T-helper 2 cell treated with Interferon-gamma antibody and Interleukin-4, amounts not matched to agents 100 ng/mL and 5 ng/mL, for 36 hours (primary cell): ENCODE data around the gene RIPK3. TPM values are rescaled to one million over a fixed set of nuclear protein-coding genes. Genes with fewer than 3 reads are reported as not detected.
"Not testable (repeated sequence)": the region's sequence is repeated elsewhere in the genome, so short reads cannot be mapped to it uniquely, and the experiment has no call there.

Experiments
- intact Hi-C: fragments of 100-400 bp; cut with micrococcal nuclease; formaldehyde crosslinking; loops from one replicate; pipeline ENCODE4 v1.15.1; 2023
- total RNA-seq: library from RNA; stranded (reverse); gene quantifications from 2 replicates; pipeline ENCODE4 v1.2.3, GENCODE V29; 2022

Gene RIPK3
- total RNA-seq, 1 donor from 2014 or later: 34.6 TPM

- intact Hi-C loops: loop anchor here (5.0 kb wide), 1 partner anchor 38 kb away; no protein-coding TSS in a partner anchor
Observed at GRCh38 chr14:24369907-24370687, 30.3 kb upstream of the RIPK3 start.

DNA sequence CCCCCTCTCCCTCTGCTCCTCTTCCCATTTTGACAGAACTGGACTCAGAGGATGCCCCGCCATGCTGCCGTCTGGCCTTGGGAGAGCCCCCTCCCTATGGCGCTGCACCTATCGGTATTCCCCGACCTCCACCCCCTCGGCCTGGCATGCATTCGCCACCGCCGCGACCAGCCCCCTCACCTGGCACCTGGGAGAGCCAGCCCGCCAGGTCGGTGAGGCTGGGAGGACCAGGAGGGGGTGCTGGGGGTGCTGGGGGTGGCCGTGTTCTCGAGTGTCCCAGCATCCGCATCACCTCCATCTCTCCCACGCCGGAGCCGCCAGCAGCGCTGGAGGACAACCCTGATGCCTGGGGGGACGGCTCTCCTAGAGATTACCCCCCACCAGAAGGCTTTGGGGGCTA, 29.7 kb upstream of the RIPK3 start:
- intact Hi-C loops: loop anchor here (5.0 kb wide), 1 partner anchor 37 kb away; no protein-coding TSS in a partner anchor

DNA sequence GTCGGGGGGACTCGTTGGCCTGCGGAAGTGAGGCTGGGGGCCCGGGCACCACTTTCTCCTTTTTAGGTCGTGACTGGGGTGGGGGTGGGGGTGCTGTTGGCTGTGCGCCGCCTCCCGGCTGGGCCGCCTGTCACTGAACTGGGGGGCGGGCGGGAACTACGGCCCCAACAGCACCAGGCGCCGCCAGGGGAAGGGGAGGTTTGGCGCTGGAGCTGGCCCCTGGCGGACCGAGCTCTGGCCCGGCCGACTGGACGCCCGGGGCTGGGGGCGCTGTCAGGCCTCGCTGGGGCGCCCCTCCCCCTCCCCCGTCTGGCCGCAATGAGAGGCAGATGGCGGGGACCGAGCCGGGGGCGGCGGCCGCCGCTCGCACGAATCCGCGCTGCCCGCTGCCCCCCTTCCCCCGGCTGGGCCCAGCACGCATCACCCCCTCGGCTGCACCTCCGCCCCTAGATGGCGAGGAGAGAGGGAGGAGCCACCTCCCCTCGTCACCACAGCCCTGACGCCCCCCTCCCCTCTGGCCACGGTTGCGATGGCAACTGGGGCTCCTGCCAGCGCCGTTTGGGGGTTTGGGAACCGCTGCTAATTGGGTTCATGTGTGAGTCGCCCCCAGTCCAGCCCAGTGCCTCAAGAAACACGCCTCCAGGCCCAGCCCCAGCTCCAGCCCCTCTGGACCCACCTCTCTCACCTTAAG, 28.9 kb upstream of the RIPK3 start:
- intact Hi-C loops: loop anchor here (5.0 kb wide), 1 partner anchor 36 kb away; no protein-coding TSS in a partner anchor

DNA sequence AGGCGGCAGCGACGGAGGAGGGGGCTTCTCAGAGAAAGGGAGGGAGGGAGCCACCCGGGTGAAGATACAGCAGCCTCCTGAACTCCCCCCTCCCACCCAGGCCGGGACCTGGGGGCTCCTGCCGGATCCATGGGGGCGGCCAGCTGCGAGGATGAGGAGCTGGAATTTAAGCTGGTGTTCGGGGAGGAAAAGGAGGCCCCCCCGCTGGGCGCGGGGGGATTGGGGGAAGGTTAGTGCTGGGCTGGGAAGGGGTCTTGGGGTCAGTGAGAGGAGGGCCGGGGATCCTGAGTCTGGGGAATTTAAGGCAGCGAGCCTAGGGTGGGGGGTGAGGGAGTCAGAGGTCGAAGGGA, 28.4 kb upstream of the RIPK3 start:
- intact Hi-C loops: loop anchor here (5.0 kb wide), 1 partner anchor 36 kb away; no protein-coding TSS in a partner anchor

GRCh38 chr14:24367514-24368211, 27.9 kb upstream of the RIPK3 start, which contains the start of gene NFATC4:
NFATC4 (plus strand) TSS chr14:24368184; CDS start chr14:24368341, 157 bp downstream.
- intact Hi-C loops: loop anchor here (5.0 kb wide), 1 partner anchor 35 kb away; no protein-coding TSS in a partner anchor

DNA sequence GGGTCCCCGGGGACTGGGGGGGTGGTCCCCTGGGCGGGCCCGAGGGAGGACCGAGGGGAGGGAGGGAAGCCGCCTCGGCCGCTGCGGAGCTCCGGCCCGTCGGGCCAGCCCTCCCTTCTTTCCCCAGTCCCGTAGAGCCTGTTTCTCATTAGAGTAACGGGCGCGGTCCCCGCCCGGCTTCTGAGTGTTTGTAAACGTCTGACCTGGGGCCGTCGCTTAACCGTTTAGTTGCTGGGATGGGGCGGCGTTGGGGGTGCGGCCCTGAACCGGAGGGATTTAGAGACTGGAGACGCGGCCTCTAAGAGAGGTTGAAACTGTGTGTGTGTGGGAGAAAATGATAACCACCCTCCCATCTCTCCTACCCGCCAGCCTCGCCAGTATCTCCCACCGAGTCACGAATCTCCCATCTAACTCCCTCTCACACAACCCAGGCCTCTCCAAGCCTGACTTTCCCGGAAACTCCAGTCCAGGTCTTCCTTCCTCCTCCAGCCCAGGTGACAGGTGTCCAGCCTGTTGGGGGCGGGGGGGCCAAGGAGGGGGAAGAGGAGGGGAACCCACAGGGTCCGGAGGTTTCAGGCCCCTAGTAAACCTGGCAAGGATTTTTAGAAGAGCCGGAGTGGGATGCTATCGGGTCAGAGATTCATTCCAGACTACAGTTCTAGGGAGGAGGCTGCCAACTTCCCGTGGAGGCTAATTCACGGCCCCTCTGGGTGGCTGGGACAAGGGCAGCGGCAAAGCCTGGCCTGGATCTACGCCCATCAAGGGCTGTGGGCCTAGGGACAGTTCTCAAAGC, 27.1 kb upstream of the RIPK3 start:
- intact Hi-C loops: loop anchor here (5.0 kb wide), 1 partner anchor 35 kb away; no protein-coding TSS in a partner anchor

DNA sequence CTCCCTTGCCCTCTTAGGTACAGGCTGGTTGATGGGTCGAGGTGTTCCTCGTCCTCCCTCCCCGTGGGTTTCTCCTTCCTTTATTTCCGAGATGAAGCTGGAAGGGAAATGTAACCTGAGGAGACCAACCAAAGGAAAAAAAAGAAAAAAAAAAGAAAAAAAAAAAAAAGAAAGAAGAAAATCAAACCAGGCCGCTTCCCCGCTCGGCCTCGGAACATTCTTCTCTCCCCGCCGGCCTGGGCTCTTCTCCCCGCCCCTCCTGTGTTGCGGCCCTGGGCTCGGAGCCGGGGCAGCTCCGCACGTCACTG, 26.6 kb upstream of the RIPK3 start:
- intact Hi-C loops: loop anchor here (5.0 kb wide), 1 partner anchor 34 kb away; no protein-coding TSS in a partner anchor

DNA sequence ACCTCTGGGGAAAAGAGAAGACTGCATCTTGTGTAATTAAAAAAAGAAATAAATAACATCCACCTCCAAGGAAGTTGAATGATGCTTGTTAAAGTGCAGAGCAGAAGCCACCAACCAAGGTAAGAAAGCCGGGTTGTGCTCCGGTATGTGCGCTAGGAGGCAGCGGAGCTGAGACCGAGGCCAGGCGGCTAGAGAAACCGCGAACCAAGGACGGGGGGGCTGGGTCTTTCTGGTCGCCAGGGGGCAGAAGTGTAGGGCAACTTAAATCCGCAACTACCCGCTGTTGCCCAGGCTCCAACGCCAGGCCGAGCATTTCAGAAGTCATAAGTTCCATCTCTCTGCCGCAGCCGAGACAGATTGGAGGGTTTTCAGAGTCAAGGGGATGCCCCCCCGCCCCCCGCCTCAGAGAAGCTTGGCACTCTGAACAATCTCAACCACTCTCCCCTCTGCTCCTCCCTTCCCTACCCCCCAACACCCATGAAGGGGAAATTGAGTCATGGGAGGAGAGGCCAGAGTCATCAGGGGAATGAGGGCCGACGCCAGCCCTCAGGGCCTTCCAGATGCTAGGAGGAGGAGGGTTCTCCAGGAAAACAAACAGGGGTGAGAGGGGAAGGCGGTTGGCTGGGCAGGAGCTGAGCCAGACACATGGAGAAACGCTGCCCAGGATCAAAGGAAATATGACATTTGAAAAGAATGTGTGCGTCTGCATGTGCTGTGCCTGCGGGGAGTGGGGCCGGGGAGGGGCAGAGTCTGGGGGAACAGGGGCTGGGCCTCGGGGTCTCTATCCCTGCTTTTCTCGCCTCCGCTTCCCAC, 26.0 kb upstream of the RIPK3 start:
- intact Hi-C loops: loop anchor here (1.0 to 5.0 kb wide), 2 partner anchors 34 to 65 kb away; no protein-coding TSS in a partner anchor

GRCh38 chr14:24364841-24365240, 25.1 kb upstream of the RIPK3 start:
- intact Hi-C loops: loop anchor here (1.0 to 5.0 kb wide), 2 partner anchors 33 to 66 kb away; no protein-coding TSS in a partner anchor

DNA sequence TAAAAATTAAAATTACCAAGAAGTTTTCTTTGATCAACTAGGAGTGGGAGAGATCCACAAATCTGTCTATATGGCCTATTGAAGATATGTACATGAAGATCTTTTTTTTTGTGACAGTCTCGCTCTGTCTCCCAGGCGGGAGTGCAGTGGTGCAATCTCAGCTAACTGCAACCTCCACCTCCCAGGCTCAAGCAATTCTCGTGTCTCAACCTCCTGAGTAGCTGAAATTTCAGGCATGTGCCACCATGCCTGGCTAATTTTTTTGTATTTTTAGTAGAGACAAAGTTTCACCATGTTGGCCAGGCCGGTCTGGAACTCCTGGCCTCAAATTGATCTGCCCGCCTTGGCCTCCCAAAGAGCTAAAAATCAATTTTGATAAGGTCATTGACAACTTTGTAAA, 23.6 kb upstream of the RIPK3 start:
- intact Hi-C loops: no loop called here

DNA sequence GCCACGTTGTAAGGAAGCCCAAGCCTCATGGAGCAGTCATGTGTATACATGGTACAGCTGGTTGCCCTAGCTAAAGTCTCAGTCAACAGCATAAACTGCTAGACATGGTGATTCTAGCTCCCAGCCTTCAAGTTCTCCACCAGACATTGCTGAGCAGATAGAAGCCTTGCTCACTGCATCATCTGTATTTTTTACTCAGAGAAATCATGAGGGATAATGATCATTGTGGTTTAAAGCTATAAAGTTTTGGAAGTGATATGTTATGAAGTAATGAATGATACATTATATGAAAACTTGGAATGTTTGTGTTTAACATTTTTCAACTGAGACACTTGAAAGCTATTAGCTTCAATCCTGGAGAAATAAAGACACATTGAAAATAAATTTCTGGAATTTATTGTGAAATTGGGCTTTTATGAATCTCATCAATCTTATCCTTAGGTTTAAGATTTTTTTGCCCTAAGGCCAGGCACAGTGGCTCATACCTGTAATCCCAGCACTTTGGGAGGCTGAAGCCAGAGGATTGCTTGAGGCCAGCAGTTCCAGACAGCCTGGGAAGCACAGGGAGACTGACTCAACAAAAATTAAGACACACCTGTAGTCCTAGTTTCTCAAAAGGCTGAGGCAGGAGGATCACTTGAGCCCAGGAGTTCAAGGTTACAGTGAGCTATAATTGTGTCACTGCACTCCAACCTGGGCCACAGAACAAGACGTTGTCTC, 22.6 kb upstream of the RIPK3 start:
- intact Hi-C loops: no loop called here

DNA sequence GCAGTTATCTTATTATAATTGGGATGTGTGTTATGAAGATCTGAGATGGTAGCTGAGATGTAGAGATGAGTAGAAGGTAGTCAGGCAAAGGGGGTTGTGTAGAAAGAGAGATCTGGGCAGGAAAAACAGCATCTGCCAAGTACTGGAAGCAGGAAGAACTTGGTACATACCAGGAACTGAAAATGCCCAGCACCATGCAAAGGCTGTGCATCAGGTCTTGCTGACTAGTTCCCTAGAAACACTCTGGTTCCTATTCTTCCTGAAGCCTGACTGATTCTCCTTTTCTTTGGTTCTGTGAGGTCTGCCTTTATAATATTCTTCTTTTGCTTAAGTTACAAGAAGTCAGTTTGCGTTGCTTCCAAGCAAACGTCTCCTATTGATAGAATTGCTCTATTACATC, 21.5 kb upstream of the RIPK3 start:
- intact Hi-C loops: no loop called here

DNA sequence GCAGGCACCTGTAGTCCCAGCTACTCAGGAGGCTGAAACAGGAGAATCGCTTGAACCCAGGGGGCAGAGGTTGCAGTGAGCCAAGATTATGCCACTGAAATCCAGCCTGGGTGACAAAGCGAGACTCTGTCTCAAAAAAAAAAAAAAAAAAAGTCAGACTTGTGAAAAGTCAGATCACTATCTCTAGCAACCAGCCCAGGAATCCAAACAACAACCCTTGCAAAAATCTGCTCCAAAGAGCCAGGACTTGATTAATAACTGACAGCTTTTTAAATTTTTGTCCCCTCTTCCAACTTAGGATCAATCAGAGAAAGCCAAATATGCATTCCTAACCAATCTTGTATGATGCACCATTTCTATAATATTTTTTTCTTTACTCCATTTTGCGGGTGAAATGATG, 20.5 kb upstream of the RIPK3 start:
- intact Hi-C loops: no loop called here

- intact Hi-C loops: no loop called here
Observed at GRCh38 chr14:24356208-24356607, 16.4 kb upstream of the RIPK3 start.

DNA sequence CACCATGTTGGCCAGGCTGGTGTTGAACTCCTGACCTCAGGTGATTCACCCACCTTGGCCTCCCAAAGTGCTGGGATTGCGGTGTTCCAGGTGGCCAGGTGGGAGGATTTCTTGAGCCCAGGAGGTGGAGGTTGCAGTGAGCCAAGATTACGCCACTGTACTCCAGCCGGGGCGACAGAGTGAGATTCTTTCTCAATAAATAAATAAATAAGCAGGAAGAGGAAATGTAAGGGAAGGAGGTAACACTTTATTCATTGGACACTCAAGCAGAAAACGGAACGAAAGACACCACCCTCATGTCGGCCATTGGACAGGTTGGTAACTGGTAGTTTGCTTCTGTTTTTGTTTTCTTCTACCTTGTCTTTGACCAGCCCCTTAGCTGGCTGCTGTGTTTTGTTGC, 15.2 kb upstream of the RIPK3 start:
- intact Hi-C loops: no loop called here

DNA sequence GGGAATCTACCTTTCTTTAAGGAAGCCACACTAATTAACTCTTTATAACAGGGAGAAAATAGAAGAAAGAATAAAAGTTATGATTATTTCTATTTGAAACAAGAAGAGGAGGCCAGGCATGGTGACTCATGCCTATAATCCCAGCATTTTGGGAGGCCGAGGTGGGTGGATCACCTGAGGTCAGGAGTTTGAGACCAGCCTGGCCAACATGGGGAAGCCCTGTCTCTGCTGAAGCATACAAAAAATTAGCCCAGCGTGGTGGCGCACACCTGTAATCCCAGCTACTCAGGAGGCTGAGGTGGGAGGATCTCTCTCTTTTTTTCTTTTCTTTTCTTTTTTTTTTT, 14.7 kb upstream of the RIPK3 start:
- intact Hi-C loops: not testable (repeated sequence)

GRCh38 chr14:24353559-24354481, 14.0 kb upstream of the RIPK3 start:
- intact Hi-C loops: no loop called here

DNA sequence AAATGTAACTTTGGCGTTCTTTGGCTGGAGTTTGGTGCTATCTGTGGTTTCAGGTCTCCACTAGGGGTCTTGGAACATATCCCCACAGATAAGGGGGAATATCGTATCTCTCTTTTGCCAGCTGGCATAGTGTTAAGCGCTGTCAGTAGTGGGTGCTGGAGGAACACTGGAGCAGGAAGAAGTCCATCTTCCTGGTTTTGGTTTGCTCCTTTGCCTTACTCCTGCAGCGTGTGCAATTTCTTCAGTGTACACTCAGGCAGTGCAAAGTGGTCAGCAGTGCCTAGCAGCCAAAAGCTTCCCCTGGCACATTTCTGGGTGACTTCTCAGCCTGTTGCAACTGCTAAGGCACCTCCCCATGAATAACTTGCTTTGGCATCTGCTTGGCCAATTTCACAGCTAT, 11.7 kb upstream of the RIPK3 start:
- intact Hi-C loops: no loop called here
